CD4-positive, alpha-beta T cell treated with Interleukin-2 at 100 ng/mL for 4 hours (primary cell): Measurements from ENCODE around the gene HOXB3.
"Not testable (repeated sequence)": the region's sequence is repeated elsewhere in the genome, so short reads cannot be mapped to it uniquely, and the experiment has no call there.

Source experiments
- DNase-seq: peaks from one replicate; pipeline ENCODE4 v3.0.0-alpha.2; 2020; ENCODE audit warnings: low spot score

Gene HOXB3

GRCh38 chr17:48545022-48545375 is 45.0 kb downstream of the HOXB3 start, which contains the start of gene HOXB2:
HOXB2 (minus strand) TSS chr17:48545109; CDS start chr17:48544911, 198 bp downstream.
- DNase-seq: no peak

GRCh38 chr17:48544349-48545021 is 45.6 kb downstream of the HOXB3 start:
- DNase-seq: peak; percentile 41

GRCh38 chr17:48543854-48544348 is 46.1 kb downstream of the HOXB3 start:
- no peak for DNase-seq

GRCh38 chr17:48543107-48543853 is 46.8 kb downstream of the HOXB3 start:
- DNase-seq: peak; percentile 66

- no peak for DNase-seq
These were observed 47.3 kb downstream of the HOXB3 start for GRCh38 chr17:48542698-48543106.

- DNase-seq: peak; percentile 35
These were observed 47.9 kb downstream of the HOXB3 start for GRCh38 chr17:48542114-48542656.

GRCh38 chr17:48541577-48542113 is 48.4 kb downstream of the HOXB3 start:
- peak; percentile 38 for DNase-seq

- DNase-seq: no peak
These were observed 48.9 kb downstream of the HOXB3 start for GRCh38 chr17:48541036-48541576.

- no peak for DNase-seq
These were observed 49.8 kb downstream of the HOXB3 start for GRCh38 chr17:48540213-48540612.

GRCh38 chr17:48539177-48539576 is 50.9 kb downstream of the HOXB3 start:
- DNase-seq: no peak

GRCh38 chr17:48537316-48537715 is 52.7 kb downstream of the HOXB3 start:
- no peak for DNase-seq

- DNase-seq: not testable (repeated sequence)
These were observed 54.1 kb downstream of the HOXB3 start for GRCh38 chr17:48535793-48536559.

GRCh38 chr17:48532261-48532660 is 57.8 kb downstream of the HOXB3 start:
- no peak for DNase-seq

GRCh38 chr17:48530887-48531272 is 59.2 kb downstream of the HOXB3 start, which contains the start of gene HOXB1:
HOXB1 (minus strand) TSS chr17:48531011; CDS start chr17:48530904, 107 bp downstream.
- DNase-seq: no peak

GRCh38 chr17:48530208-48530886 is 59.7 kb downstream of the HOXB3 start:
- no peak for DNase-seq

- no peak for DNase-seq
These were observed 60.4 kb downstream of the HOXB3 start for GRCh38 chr17:48529683-48530009.

- DNase-seq: no peak
These were observed 60.9 kb downstream of the HOXB3 start for GRCh38 chr17:48528936-48529682.

GRCh38 chr17:48528153-48528935 is 61.7 kb downstream of the HOXB3 start:
- no peak for DNase-seq

GRCh38 chr17:48527547-48527932 is 62.5 kb downstream of the HOXB3 start:
- DNase-seq: no peak
